GM12878 (cell line): Measurements from ENCODE around the gene PLXNA2.

ENCODE experiments used
- HDGF ChIP-seq: fragments of 450-650 bp; IDR thresholded peaks from 2 replicates; pipeline ENCODE4 v1.6.1; 2016; ENCODE audit warnings: antibody characterized with exemption
- POLR2A ChIP-seq: IDR thresholded peaks from 2 replicates; pipeline ENCODE4 v1.6.1; 2011; ENCODE audit warnings: low read depth, mild to moderate bottlenecking, low read length
- SMAD5 ChIP-seq: IDR thresholded peaks from 2 replicates; pipeline ENCODE4 v1.6.1; 2016; ENCODE audit warnings: antibody characterized with exemption, low read depth
- TF ChIP-seq, protein P1 (sequence below): fragments of 450-650 bp; IDR thresholded peaks from 2 replicates; pipeline ENCODE4 v1.6.1; 2016; ENCODE audit warnings: mild to moderate bottlenecking, moderate library complexity, borderline replicate concordance

DNA sequence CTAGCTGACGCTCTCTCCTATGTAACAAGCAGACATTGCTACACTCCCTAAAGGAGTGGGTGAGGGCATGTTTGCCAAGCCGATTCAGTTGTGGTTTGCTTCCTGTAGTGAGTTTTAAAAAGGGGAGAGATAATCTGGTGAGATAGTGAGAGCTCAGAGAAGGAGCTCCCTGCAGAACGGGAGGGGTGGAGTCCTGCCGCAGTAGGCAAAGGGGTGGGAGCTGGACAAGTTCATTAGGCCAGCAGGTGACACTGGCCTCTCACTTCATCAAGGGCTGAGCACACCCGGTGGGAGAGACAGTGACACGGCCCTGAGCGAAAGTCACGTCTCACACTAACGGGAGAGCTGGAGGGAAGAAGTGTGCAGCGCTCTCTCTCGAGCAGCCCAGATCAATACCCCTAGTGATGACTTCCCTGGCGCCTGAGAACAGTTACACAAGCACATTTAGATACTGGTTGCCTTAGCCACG, 189.2 kb downstream of the PLXNA2 start:
- TF ChIP-seq, protein P1, sequence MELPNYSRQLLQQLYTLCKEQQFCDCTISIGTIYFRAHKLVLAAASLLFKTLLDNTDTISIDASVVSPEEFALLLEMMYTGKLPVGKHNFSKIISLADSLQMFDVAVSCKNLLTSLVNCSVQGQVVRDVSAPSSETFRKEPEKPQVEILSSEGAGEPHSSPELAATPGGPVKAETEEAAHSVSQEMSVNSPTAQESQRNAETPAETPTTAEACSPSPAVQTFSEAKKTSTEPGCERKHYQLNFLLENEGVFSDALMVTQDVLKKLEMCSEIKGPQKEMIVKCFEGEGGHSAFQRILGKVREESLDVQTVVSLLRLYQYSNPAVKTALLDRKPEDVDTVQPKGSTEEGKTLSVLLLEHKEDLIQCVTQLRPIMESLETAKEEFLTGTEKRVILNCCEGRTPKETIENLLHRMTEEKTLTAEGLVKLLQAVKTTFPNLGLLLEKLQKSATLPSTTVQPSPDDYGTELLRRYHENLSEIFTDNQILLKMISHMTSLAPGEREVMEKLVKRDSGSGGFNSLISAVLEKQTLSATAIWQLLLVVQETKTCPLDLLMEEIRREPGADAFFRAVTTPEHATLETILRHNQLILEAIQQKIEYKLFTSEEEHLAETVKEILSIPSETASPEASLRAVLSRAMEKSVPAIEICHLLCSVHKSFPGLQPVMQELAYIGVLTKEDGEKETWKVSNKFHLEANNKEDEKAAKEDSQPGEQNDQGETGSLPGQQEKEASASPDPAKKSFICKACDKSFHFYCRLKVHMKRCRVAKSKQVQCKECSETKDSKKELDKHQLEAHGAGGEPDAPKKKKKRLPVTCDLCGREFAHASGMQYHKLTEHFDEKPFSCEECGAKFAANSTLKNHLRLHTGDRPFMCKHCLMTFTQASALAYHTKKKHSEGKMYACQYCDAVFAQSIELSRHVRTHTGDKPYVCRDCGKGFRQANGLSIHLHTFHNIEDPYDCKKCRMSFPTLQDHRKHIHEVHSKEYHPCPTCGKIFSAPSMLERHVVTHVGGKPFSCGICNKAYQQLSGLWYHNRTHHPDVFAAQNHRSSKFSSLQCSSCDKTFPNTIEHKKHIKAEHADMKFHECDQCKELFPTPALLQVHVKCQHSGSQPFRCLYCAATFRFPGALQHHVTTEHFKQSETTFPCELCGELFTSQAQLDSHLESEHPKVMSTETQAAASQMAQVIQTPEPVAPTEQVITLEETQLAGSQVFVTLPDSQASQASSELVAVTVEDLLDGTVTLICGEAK: no peak
- TF ChIP-seq SMAD5 (no peak), HDGF (no peak), POLR2A (no peak)
